ENCODE results near the gene TNNI2.

The TNNI2 gene

GRCh38 chr11:1821562-1821961 lies 17.2 kb upstream of the TNNI2 start:
- TF ChIP-seq, protein P1, sequence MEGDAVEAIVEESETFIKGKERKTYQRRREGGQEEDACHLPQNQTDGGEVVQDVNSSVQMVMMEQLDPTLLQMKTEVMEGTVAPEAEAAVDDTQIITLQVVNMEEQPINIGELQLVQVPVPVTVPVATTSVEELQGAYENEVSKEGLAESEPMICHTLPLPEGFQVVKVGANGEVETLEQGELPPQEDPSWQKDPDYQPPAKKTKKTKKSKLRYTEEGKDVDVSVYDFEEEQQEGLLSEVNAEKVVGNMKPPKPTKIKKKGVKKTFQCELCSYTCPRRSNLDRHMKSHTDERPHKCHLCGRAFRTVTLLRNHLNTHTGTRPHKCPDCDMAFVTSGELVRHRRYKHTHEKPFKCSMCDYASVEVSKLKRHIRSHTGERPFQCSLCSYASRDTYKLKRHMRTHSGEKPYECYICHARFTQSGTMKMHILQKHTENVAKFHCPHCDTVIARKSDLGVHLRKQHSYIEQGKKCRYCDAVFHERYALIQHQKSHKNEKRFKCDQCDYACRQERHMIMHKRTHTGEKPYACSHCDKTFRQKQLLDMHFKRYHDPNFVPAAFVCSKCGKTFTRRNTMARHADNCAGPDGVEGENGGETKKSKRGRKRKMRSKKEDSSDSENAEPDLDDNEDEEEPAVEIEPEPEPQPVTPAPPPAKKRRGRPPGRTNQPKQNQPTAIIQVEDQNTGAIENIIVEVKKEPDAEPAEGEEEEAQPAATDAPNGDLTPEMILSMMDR (IDR thresholded peaks at IDR 0.05; ENCODE audit: insufficient read depth, low read depth, low read length, missing control alignments) = no peak
- DNase-seq (ENCODE audit: low read depth) = no peak
- H3K4me3 ChIP-seq (ENCODE audit: low read depth, low read length) = no peak overlapping the region

DNA sequence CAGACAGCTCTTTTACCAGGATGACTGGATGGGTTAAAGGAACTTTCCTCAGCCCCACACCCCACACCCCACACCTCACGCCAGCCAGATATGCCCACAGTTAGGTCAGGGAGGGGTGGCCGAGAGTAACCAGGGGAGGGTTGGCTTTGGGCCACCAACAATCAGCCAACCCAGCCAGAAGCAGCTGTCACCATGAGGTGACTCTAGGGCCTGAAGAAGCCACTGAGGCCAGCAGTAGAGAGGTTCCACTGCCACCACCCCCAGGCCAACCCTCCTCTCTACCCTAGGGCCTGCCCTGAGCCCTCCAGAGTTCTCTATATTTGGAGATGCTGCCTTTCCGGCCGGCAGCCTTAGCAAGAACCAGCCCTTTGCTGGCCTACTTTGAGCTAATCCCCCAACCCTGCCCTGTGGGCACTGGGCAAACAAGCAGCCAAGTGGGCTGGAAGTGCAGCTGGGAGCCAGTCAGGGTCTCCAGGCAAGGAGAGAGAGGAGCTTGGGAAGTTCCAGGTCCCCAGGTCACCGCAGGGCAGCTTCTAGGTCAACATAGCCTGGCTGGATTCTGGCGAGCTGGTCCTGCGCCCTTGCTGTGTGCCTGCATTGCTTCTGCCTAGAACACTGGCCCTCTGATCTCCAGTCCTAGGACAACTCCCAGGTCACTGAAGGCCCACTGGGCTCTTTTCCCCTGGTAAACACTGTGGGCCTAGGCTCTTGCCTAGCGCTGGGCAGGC lies 16.0 kb upstream of the TNNI2 start:
- H3K4me3 ChIP-seq (ENCODE audit: low read depth, low read length) = no peak overlapping the region
- no peak for DNase-seq (ENCODE audit: low read depth)
- TF ChIP-seq, protein P1 (IDR thresholded peaks at IDR 0.05; ENCODE audit: insufficient read depth, low read depth, low read length, missing control alignments) = no peak

- no peak for DNase-seq (ENCODE audit: low read depth)
- TF ChIP-seq, protein P1 (IDR thresholded peaks at IDR 0.05; ENCODE audit: insufficient read depth, low read depth, low read length, missing control alignments) = no peak
- H3K4me3 ChIP-seq (ENCODE audit: low read depth, low read length) = no peak overlapping the region
Measured at GRCh38 chr11:1823376-1824220, 15.2 kb upstream of the TNNI2 start.

DNA sequence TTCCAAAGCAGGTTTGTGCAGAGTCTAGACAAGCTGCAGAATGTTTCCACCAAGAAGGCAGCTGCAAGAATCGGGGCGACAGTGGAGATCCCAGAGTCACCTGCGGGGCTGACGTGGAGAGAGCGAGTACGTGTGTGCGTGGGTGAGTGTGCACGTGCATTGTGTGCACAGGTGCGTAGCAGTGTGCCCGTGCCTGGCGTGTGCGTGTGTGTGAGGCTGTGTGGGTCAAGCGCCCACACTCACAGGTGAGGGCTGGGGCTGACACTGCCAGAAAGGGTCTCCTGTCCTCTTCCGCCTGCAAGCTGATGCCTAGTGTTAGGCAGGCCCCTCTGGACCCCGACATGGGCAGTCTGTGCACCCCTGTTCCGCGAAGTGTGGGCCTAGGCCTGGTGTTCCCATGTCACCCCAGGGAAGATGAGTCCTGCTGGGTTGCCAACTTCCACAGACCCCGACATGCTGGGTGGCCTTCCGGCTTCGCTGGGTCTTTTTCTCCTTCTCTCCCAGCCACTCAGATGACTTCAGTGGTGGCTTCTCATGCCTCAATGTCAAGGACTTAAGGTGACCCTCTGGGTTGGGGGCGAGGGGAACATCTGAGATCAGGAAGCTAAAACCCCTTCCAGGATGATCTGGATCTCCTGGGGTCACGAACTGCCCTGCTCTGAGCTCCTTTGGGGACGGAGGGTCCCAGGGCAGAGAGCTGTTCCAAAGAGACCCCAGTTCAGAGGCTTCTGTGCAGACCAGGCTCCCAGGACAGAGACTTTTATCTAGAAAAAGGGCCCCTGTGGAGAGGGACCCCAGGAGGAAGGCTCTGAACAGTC lies 14.4 kb upstream of the TNNI2 start:
- H3K4me3 ChIP-seq (ENCODE audit: low read depth, low read length) = no peak overlapping the region
- no peak for DNase-seq (ENCODE audit: low read depth)
- TF ChIP-seq, protein P1 (IDR thresholded peaks at IDR 0.05; ENCODE audit: insufficient read depth, low read depth, low read length, missing control alignments) = no peak

DNA sequence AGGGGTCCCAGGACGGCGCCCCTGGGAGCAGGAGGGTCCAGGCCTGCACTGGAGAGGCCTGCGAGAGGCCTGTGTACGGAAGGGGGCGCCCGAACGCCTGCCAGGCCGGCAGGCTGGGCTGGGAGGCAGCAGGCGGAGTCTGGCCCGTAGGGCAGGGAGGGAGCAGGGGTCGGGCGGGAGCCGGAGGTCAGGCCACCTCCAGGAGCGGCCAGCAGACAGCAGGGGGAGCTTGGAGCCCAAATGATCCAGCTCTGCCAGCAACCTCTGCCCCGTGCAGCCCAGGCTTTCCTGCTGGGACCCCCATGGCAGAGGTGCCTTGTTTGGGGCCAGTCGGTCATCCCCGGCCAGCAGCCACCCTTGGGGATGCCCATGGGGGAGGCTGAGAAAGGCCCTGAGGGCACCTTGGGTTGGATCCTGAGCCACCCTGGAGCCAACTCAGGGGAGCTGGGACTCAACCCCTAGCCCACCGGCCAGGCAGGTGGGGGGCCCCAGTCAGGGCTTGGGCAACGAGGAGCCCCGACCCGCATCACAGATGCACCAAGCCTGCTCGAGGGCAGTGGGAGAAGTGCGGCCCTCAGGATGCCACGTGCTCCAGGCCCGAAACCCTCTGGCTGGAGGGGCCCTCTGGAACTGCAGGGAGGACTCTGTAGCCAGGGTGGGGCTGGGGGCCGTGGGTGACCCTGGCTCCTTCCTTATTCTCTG lies 13.6 kb upstream of the TNNI2 start:
- H3K4me3 ChIP-seq (ENCODE audit: low read depth, low read length) = no peak overlapping the region
- TF ChIP-seq, protein P1 (IDR thresholded peaks at IDR 0.05; ENCODE audit: insufficient read depth, low read depth, low read length, missing control alignments) = peak; percentile 47

GRCh38 chr11:1825785-1826451 lies 12.9 kb upstream of the TNNI2 start:
- H3K4me3 ChIP-seq (ENCODE audit: low read depth, low read length) = no peak overlapping the region
- DNase-seq (ENCODE audit: low read depth) = no peak
- TF ChIP-seq, protein P1 (IDR thresholded peaks at IDR 0.05; ENCODE audit: insufficient read depth, low read depth, low read length, missing control alignments) = no peak

More for the DNA sequence above, 13.6 kb upstream of the TNNI2 start:
- peak; percentile 58 for DNase-seq (ENCODE audit: low read depth)
